Measurements from ENCODE around the gene PUS7L.
A peak's percentile ranks its signal among the peaks of the same experiment; 100 is the strongest.

The PUS7L gene

DNA sequence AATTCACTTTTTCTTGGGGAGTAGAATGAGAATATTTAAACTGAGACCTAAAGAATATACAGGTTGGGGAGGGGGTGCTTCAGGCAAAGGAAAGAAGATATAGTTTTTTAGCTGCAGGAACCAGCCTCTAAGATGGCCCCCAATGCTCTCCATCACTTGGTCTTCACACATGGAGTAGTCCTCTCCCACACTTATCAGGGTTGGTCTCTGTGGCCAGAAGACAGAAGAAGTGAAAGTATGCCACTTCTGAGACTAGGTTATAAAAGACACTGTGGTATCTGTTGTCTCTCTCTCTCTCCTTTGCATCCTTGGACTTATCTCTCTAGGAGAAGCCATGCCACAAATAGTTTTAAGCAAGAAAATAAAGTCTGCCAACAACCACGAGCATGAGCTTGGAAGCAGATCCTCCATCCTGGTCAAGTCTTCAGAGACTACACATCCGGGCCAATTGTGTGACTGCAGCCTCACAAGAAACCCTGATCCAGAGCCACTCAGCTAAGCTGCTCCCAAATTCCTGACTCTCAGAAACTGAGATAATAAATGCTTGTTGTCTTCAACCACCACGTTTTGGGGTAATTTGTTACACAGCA, 18.0 kb downstream of the PUS7L start:
- no peak overlapping the region for H3K4me2 ChIP-seq (ENCODE audit: low read length)
- H3K4me3 ChIP-seq (ENCODE audit: low read length), result no peak overlapping the region
- no peaks in the 10 kb centered on the region for H3K27me3 ChIP-seq (ENCODE audit: low read depth, low read length)
- H3K9ac ChIP-seq (ENCODE audit: low read length), result no peak overlapping the region
- H3K4me1 ChIP-seq (ENCODE audit: low read length), result peaks cover 4% of the 10 kb centered on the region; the same call in 1 of the 2 replicates
- no peaks in the 10 kb centered on the region for H3K9me3 ChIP-seq (ENCODE audit: insufficient read depth, low read length)
- no peak overlapping the region for H3K27ac ChIP-seq (ENCODE audit: low read length)
- H3K36me3 ChIP-seq (replicated peaks; ENCODE audit: low read depth, low read length), result peaks cover 25% of the 10 kb centered on the region
- TF ChIP-seq EZH2phosphoT487 (IDR thresholded peaks at IDR 0.05; ENCODE audit: low read depth), result no peak
- TF ChIP-seq, protein P1, sequence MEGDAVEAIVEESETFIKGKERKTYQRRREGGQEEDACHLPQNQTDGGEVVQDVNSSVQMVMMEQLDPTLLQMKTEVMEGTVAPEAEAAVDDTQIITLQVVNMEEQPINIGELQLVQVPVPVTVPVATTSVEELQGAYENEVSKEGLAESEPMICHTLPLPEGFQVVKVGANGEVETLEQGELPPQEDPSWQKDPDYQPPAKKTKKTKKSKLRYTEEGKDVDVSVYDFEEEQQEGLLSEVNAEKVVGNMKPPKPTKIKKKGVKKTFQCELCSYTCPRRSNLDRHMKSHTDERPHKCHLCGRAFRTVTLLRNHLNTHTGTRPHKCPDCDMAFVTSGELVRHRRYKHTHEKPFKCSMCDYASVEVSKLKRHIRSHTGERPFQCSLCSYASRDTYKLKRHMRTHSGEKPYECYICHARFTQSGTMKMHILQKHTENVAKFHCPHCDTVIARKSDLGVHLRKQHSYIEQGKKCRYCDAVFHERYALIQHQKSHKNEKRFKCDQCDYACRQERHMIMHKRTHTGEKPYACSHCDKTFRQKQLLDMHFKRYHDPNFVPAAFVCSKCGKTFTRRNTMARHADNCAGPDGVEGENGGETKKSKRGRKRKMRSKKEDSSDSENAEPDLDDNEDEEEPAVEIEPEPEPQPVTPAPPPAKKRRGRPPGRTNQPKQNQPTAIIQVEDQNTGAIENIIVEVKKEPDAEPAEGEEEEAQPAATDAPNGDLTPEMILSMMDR (IDR thresholded peaks at IDR 0.05; ENCODE audit: low read depth, low read length), result no peak
- no peak overlapping the region for H2AFZ ChIP-seq (ENCODE audit: low read depth, low read length)
- H3K79me2 ChIP-seq (ENCODE audit: low read length), result no peaks in the 10 kb centered on the region
- H4K20me1 ChIP-seq (ENCODE audit: insufficient read depth, low read length), result no peaks in the 10 kb centered on the region

- TF ChIP-seq, protein P1 (IDR thresholded peaks at IDR 0.05; ENCODE audit: low read depth, low read length), result no peak
- TF ChIP-seq EZH2phosphoT487 (IDR thresholded peaks at IDR 0.05; ENCODE audit: low read depth), result no peak
- Histone ChIP-seq H3K36me3 (replicated peaks; ENCODE audit: low read depth, low read length) (peaks cover 18% of the 10 kb centered on the region), H3K27ac (ENCODE audit: low read length) (no peak overlapping the region)
Measured at GRCh38 chr12:43737646-43738045, 20.9 kb downstream of the PUS7L start.

GRCh38 chr12:43736927-43737440, 21.6 kb downstream of the PUS7L start:
- H3K9ac ChIP-seq (ENCODE audit: low read length), result no peak overlapping the region
- peaks cover 15% of the 10 kb centered on the region for H3K36me3 ChIP-seq (replicated peaks; ENCODE audit: low read depth, low read length)
- no peaks in the 10 kb centered on the region for H3K27me3 ChIP-seq (ENCODE audit: low read depth, low read length)

More at GRCh38 chr12:43737646-43738045, 20.9 kb downstream of the PUS7L start:
- H3K9me3 ChIP-seq (ENCODE audit: insufficient read depth, low read length), result no peaks in the 10 kb centered on the region
- H3K9ac ChIP-seq (ENCODE audit: low read length), result no peak overlapping the region
- H3K4me1 ChIP-seq (ENCODE audit: low read length), result peaks cover 4% of the 10 kb centered on the region; the same call in 1 of the 2 replicates
- H3K27me3 ChIP-seq (ENCODE audit: low read depth, low read length), result no peaks in the 10 kb centered on the region
- H3K4me3 ChIP-seq (ENCODE audit: low read length), result no peak overlapping the region
- no peaks in the 10 kb centered on the region for H3K79me2 ChIP-seq (ENCODE audit: low read length)
- H3K4me2 ChIP-seq (ENCODE audit: low read length), result no peak overlapping the region
- H4K20me1 ChIP-seq (ENCODE audit: insufficient read depth, low read length), result no peaks in the 10 kb centered on the region
- no peak overlapping the region for H2AFZ ChIP-seq (ENCODE audit: low read depth, low read length)

GRCh38 chr12:43733687-43734086, 24.9 kb downstream of the PUS7L start:
- no peak overlapping the region for H3K4me2 ChIP-seq (ENCODE audit: low read length)
- no peak overlapping the region for H2AFZ ChIP-seq (ENCODE audit: low read depth, low read length)
- no peak overlapping the region for H3K27ac ChIP-seq (ENCODE audit: low read length)
- no peak overlapping the region for H3K9ac ChIP-seq (ENCODE audit: low read length)
- no peaks in the 10 kb centered on the region for H3K79me2 ChIP-seq (ENCODE audit: low read length)
- H3K36me3 ChIP-seq (replicated peaks; ENCODE audit: low read depth, low read length), result peaks cover 18% of the 10 kb centered on the region
- H3K27me3 ChIP-seq (ENCODE audit: low read depth, low read length), result no peaks in the 10 kb centered on the region
- H3K9me3 ChIP-seq (ENCODE audit: insufficient read depth, low read length), result no peaks in the 10 kb centered on the region
- H3K4me1 ChIP-seq (ENCODE audit: low read length), result no peaks in the 10 kb centered on the region
- no peaks in the 10 kb centered on the region for H4K20me1 ChIP-seq (ENCODE audit: insufficient read depth, low read length)
- TF ChIP-seq EZH2phosphoT487 (IDR thresholded peaks at IDR 0.05; ENCODE audit: low read depth), result no peak
- TF ChIP-seq, protein P1 (IDR thresholded peaks at IDR 0.05; ENCODE audit: low read depth, low read length), result peak; percentile 10; the same call in 1 of the 2 replicates
- H3K4me3 ChIP-seq (ENCODE audit: low read length), result no peak overlapping the region

More at GRCh38 chr12:43736927-43737440, 21.6 kb downstream of the PUS7L start:
- Histone ChIP-seq H3K27ac (ENCODE audit: low read length) (no peak overlapping the region), H3K4me2 (ENCODE audit: low read length) (no peak overlapping the region), H3K9me3 (ENCODE audit: insufficient read depth, low read length) (no peaks in the 10 kb centered on the region), H4K20me1 (ENCODE audit: insufficient read depth, low read length) (no peaks in the 10 kb centered on the region), H3K4me3 (ENCODE audit: low read length) (no peak overlapping the region), H3K4me1 (ENCODE audit: low read length) (peaks cover 4% of the 10 kb centered on the region; the same call in 1 of the 2 replicates), H3K79me2 (ENCODE audit: low read length) (no peaks in the 10 kb centered on the region), H2AFZ (ENCODE audit: low read depth, low read length) (no peak overlapping the region)
- TF ChIP-seq EZH2phosphoT487 (IDR thresholded peaks at IDR 0.05; ENCODE audit: low read depth), result no peak
- TF ChIP-seq, protein P1 (IDR thresholded peaks at IDR 0.05; ENCODE audit: low read depth, low read length), result no peak
